GM12865 (cell line): ENCODE results near the gene COL26A1.
A peak's percentile ranks its signal among the peaks of the same experiment; 100 is the strongest.
"Not testable (repeated sequence)": the region's sequence is repeated elsewhere in the genome, so short reads cannot be mapped to it uniquely, and the experiment has no call there.

Experiments
- DNase-seq: peaks from one replicate; pipeline ENCODE4 v3.0.0; 2010; ENCODE audit warnings: low read depth
- H3K4me3 ChIP-seq: 2 replicates; pipeline ENCODE4 v1.5.1; 2011; ENCODE audit warnings: mild to moderate bottlenecking, low read depth, low read length, control low read depth
- CTCF ChIP-seq: IDR thresholded peaks from 2 replicates; pipeline ENCODE4 v1.5.1; 2011; ENCODE audit warnings: low read length, control low read depth, low read depth, inconsistent platforms; ENCODE audit not compliant: insufficient read depth; ENCODE audit errors: missing control alignments

The COL26A1 gene

GRCh38 chr7:101602484-101603241 lies 240.0 kb downstream of the COL26A1 start:
- no peak overlapping the region for H3K4me3 ChIP-seq
- TF ChIP-seq CTCF: peak; percentile 94

GRCh38 chr7:101604331-101604933 lies 241.8 kb downstream of the COL26A1 start:
- TF ChIP-seq CTCF: no peak
- DNase-seq: no peak
- no peak overlapping the region for H3K4me3 ChIP-seq

More at GRCh38 chr7:101602484-101603241, 240.0 kb downstream of the COL26A1 start:
- DNase-seq: peak; percentile 75

GRCh38 chr7:101604934-101605332 lies 242.3 kb downstream of the COL26A1 start:
- not testable (repeated sequence) for H3K4me3 ChIP-seq, DNase-seq

- no peak for DNase-seq
- H3K4me3 ChIP-seq: no peak overlapping the region
- no peak for TF ChIP-seq CTCF
Observed at GRCh38 chr7:101605611-101606497, 243.2 kb downstream of the COL26A1 start.

DNA sequence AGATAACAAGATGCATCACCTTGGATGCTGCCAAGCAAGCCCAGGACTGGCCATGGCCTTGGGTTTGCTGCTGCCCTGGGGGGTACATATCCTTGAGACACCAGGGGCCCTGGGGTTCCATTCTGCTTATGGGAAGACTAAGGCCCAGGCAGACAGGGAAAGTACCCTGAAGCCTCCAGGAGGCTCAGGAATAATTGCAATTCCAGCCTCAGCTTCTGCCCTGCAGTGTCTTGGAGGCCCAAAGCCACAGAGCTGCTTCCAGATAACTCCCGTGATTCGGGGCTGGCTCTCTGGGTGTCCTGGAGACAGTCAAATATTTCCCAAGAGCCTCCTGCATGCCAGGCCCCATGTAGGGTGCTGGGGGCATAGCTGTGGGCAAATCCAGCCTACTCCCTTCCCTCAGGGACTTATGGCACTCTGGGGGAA lies 243.8 kb downstream of the COL26A1 start:
- no peak for TF ChIP-seq CTCF
- no peak for DNase-seq

More for the DNA sequence above, 243.8 kb downstream of the COL26A1 start:
- H3K4me3 ChIP-seq: no peak overlapping the region
